Endothelial cell of umbilical vein (primary cell): ENCODE measurements around the gene RAP1GAP. TPM values are rescaled to one million over a fixed set of nuclear protein-coding genes. Genes with fewer than 3 reads are reported as not detected.

Experiments
- BruUV-seq: library from RNA; stranded (reverse); fragments of 400-500 nt; replicated peaks from 2 replicates; lab custom pipeline; 2021; lab: Mats Ljungman, UMichigan
- CTCF ChIA-PET: fragments of 300-600, 350-600 bp; sonication (Branson Sonifier 250); formaldehyde crosslinking; loops from one replicate; lab custom pipeline; 2021; ENCODE audit warnings: antibody characterized with exemption, inconsistent platforms; lab: Charles Lee
- POLR2A ChIA-PET: fragments of 300-600, 350-600 bp; sonication (Branson Sonifier 250); formaldehyde crosslinking; loops from one replicate; lab custom pipeline; 2021; ENCODE audit warnings: antibody characterized with exemption, inconsistent platforms; lab: Charles Lee
- DNase-seq: peaks from one replicate; pipeline ENCODE4 v3.0.0-alpha.2; 2011; ENCODE audit warnings: low read depth, low spot score
- FAIRE-seq: peaks from 2 replicates; lab custom pipeline; 2011; peaks lifted over from hg19 to GRCh38; lab: Jason Lieb, UNC
- H2AFZ ChIP-seq: 2 replicates; pipeline ENCODE4 v1.6.0; 2012; ENCODE audit warnings: low read depth, low read length, control low read depth, inconsistent platforms
- H3K27ac ChIP-seq: 2 replicates; pipeline ENCODE4 v1.5.1; 2011; ENCODE audit warnings: low read depth, mild to moderate bottlenecking, control low read depth, low read length, moderate library complexity; ENCODE audit not compliant: insufficient read depth
- H3K27me3 ChIP-seq, 2 experiments: 2 replicates each; pipeline versions ENCODE4 v1.6.0 to v1.6.1; 2011; ENCODE audit warnings: low read length in 2 of 2, mixed read lengths in 1 of 2; ENCODE audit not compliant: control insufficient read depth in 2 of 2, insufficient read depth in 2 of 2
- H3K36me3 ChIP-seq, 2 experiments: 2 replicates in 1 of 2; 3 replicates in 1 of 2; pipeline ENCODE4 v1.5.1; 2011; ENCODE audit warnings: low read length in 2 of 2, mild to moderate bottlenecking in 1 of 2, moderate library complexity in 1 of 2; ENCODE audit not compliant: control insufficient read depth in 2 of 2, insufficient read depth in 2 of 2; ENCODE audit errors: extremely low read depth in 1 of 2
- H3K4me1 ChIP-seq: 3 replicates; pipeline ENCODE4 v1.5.1; 2011; ENCODE audit warnings: mild to moderate bottlenecking, low read length; ENCODE audit not compliant: control insufficient read depth, insufficient read depth; ENCODE audit errors: extremely low read depth
- H3K4me2 ChIP-seq: 2 replicates; pipeline ENCODE4 v1.6.1; 2011; ENCODE audit warnings: low read length, control low read depth, mixed read lengths; ENCODE audit not compliant: insufficient read depth
- H3K4me3 ChIP-seq, 3 experiments: fragments of 200-600 bp in 1 of 3; sonication (generic), shearing (Covaris generic) in 1 of 3; replicated peaks in 1 of 3; 2 replicates each; pipeline ENCODE4 v1.5.1; 2011 to 2016; ENCODE audit warnings: control low read depth in 3 of 3, low read length in 3 of 3, mild to moderate bottlenecking in 2 of 3, inconsistent platforms in 1 of 3, low read depth in 1 of 3, moderate library complexity in 1 of 3; ENCODE audit not compliant: insufficient read depth in 1 of 3
- H3K79me2 ChIP-seq: 2 replicates; pipeline ENCODE4 v1.6.0; 2012; ENCODE audit warnings: low read length, inconsistent platforms; ENCODE audit not compliant: control insufficient read depth, insufficient read depth
- H3K9ac ChIP-seq: replicated peaks from 2 replicates; pipeline ENCODE3; 2011; ENCODE audit warnings: low read length, control low read depth; ENCODE audit not compliant: insufficient read depth; ENCODE audit errors: extremely low read depth
- H3K9me1 ChIP-seq: replicated peaks from 3 replicates; pipeline ENCODE4 v1.6.0; 2011; ENCODE audit warnings: mild to moderate bottlenecking, low read length; ENCODE audit not compliant: control insufficient read depth, insufficient read depth; ENCODE audit errors: extremely low read depth
- H3K9me3 ChIP-seq: replicated peaks from 2 replicates; pipeline ENCODE4 v1.5.1; 2012; ENCODE audit warnings: low read length, inconsistent platforms; ENCODE audit not compliant: control insufficient read depth, insufficient read depth
- H4K20me1 ChIP-seq: replicated peaks from 2 replicates; pipeline ENCODE3; 2011; ENCODE audit warnings: mild to moderate bottlenecking, low read length; ENCODE audit not compliant: control insufficient read depth, insufficient read depth; ENCODE audit errors: extremely low read depth
- EZH2 ChIP-seq: IDR thresholded peaks from 2 replicates; pipeline ENCODE4 v1.6.1; 2012; ENCODE audit warnings: borderline replicate concordance, low read depth, mild to moderate bottlenecking, moderate library complexity, low read length, inconsistent platforms; ENCODE audit not compliant: severe bottlenecking
- FOS ChIP-seq: IDR thresholded peaks from 2 replicates; pipeline ENCODE4 v1.6.1; 2011; ENCODE audit warnings: mild to moderate bottlenecking, low read length, moderate library complexity, borderline replicate concordance; ENCODE audit not compliant: insufficient read depth
- GATA2 ChIP-seq: IDR thresholded peaks from 2 replicates; pipeline ENCODE4 v1.7.0; 2011; ENCODE audit warnings: low read depth, mild to moderate bottlenecking, moderate library complexity, mixed read lengths, low read length; ENCODE audit not compliant: insufficient read length, insufficient read depth
- JUN ChIP-seq: IDR thresholded peaks from 2 replicates; pipeline ENCODE4 v1.6.1; 2011; ENCODE audit warnings: borderline replicate concordance, low read depth; ENCODE audit not compliant: insufficient read length, insufficient read depth
- MYC ChIP-seq: IDR thresholded peaks from one replicate; pipeline ENCODE4 v1.6.1; 2011; ENCODE audit warnings: mild to moderate bottlenecking, low read depth, low read length
- POLR2A ChIP-seq: IDR thresholded peaks from 2 replicates; pipeline ENCODE4 v1.6.1; 2012; ENCODE audit warnings: low read depth, mild to moderate bottlenecking, control low read depth, low read length
- POLR2AphosphoS5 ChIP-seq: IDR thresholded peaks from 2 replicates; pipeline ENCODE4 v1.6.1; 2012; ENCODE audit warnings: low read depth, mild to moderate bottlenecking, control low read depth, low read length, moderate library complexity; ENCODE audit not compliant: insufficient read depth
- dilution Hi-C: fragments of 300-500 bp; cut with MboI; formaldehyde crosslinking; loops from one replicate; pipeline ENCODE4 v1.15.0; 2019; ENCODE audit warnings: low sequenced_read_pairs; ENCODE audit not compliant: extremely low pct_ligation_motif_present
- intact Hi-C: fragments of 100-400 bp; cut with micrococcal nuclease; formaldehyde crosslinking; loops from one replicate; pipeline ENCODE4 v1.10.0; 2022
- polyA plus RNA-seq, 4 experiments: library from polyadenylated mRNA; depleted of rRNA in 3 of 4; stranded (reverse) in 3 of 4; unstranded in 1 of 4; fragments of >200 nt; gene quantifications; 2 replicates each; pipeline versions ENCODE4 v1.2.1 to v1.2.3, GENCODE V29; 2011 to 2012; ENCODE audit warnings: missing spikeins in 1 of 4
- total RNA-seq: library from RNA; stranded (reverse); gene quantifications from 2 replicates; pipeline ENCODE4 v1.2.3, GENCODE V29; 2021
- TF ChIP-seq, protein P1 (sequence below), 2 donors: IDR thresholded peaks; 1 replicate in 1 of 2; 2 replicates in 1 of 2; pipeline ENCODE4 v1.5.1; 2011; ENCODE audit warnings: low read length in 2 of 2, mild to moderate bottlenecking in 2 of 2, moderate library complexity in 2 of 2, control low read depth in 1 of 2, inconsistent platforms in 1 of 2, low read depth in 1 of 2; ENCODE audit not compliant: insufficient read depth in 1 of 2; ENCODE audit errors: extremely low read depth in 1 of 2
- TF ChIP-seq, protein P2 (sequence below): IDR thresholded peaks from 2 replicates; pipeline ENCODE4 v1.6.1; 2011; ENCODE audit not compliant: insufficient read depth, insufficient read length

The RAP1GAP gene
- total and polyA plus RNA-seq, 2 donors (not counting 3 experiments of a cell fraction or from before 2014, with no cell fraction given): 0.07 to 0.20 TPM

DNA sequence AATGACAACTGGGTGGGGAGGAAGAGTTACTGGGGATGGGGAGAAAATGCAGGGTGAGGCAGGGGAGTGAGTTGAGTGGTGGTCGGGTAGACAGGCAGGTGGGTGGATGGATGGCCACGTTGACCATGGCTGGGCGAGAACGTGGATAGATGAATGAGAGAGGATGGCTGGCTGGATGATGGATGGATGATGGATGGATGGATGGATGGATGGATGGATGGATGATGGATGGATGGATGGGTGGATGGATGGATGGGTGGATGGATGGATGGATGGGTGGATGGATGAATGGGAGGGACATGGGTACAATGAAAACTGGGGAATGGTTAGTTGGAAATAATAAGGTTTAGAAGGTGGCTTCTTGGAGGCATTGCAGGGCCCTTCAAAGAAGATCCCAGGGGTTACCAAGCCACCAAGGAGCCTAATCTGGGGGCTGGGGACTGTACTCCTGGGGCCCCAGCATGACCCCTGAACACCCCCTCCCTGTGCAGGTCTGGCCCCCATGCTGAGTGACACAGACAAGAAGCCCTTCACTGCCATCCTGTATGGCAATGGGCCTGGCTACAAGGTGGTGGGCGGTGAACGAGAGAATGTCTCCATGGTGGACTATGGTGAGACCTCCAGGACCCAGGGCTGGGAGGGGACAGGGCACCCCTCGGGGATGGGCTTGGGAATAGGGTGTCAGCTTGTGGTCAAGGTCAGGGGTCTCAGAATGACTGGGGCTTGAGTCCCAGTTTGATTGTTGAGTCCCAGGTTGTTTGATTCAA, 92.9 kb downstream of the RAP1GAP start:
- intact Hi-C loops: loop anchor here (10.0 kb wide), 1 partner anchor 321 kb away; no protein-coding TSS in a partner anchor
- H3K4me1 ChIP-seq: peaks cover 17% of the 10 kb centered on the region
- H3K9me3 ChIP-seq: no peaks in the 10 kb centered on the region
- no peak overlapping the region for H3K9ac ChIP-seq
- peaks cover 0 to 7% of the 10 kb centered on the region in 2 experiments for H3K27me3 ChIP-seq
- no peaks in the 10 kb centered on the region for H3K9me1 ChIP-seq
- no peaks in the 10 kb centered on the region for H3K36me3 ChIP-seq
- CTCF ChIA-PET: no interaction called here
- no peak overlapping the region for H3K27ac ChIP-seq
- no peak overlapping the region for H3K4me3 ChIP-seq
- no peaks in the 10 kb centered on the region for H4K20me1 ChIP-seq
- DNase-seq (no peak), FAIRE-seq (no peak)
- BruUV-seq: no TSS peak
- H2AFZ ChIP-seq: no peak overlapping the region
- dilution Hi-C loops: no loop called here
- H3K79me2 ChIP-seq: no peaks in the 10 kb centered on the region
- POLR2A ChIA-PET: no interaction called here
- TF ChIP-seq, protein P1, sequence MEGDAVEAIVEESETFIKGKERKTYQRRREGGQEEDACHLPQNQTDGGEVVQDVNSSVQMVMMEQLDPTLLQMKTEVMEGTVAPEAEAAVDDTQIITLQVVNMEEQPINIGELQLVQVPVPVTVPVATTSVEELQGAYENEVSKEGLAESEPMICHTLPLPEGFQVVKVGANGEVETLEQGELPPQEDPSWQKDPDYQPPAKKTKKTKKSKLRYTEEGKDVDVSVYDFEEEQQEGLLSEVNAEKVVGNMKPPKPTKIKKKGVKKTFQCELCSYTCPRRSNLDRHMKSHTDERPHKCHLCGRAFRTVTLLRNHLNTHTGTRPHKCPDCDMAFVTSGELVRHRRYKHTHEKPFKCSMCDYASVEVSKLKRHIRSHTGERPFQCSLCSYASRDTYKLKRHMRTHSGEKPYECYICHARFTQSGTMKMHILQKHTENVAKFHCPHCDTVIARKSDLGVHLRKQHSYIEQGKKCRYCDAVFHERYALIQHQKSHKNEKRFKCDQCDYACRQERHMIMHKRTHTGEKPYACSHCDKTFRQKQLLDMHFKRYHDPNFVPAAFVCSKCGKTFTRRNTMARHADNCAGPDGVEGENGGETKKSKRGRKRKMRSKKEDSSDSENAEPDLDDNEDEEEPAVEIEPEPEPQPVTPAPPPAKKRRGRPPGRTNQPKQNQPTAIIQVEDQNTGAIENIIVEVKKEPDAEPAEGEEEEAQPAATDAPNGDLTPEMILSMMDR (IDR thresholded peaks at IDR 0.05; ENCODE audit: extremely low read depth in 1 of 2, insufficient read depth in 1 of 2, low read depth in 1 of 2, low read length in 2 of 2): no peak
- TF ChIP-seq MYC (no peak), POLR2AphosphoS5 (no peak), POLR2A (no peak), FOS (no peak), GATA2 (no peak), EZH2 (no peak), JUN (no peak)
- TF ChIP-seq, protein P2, sequence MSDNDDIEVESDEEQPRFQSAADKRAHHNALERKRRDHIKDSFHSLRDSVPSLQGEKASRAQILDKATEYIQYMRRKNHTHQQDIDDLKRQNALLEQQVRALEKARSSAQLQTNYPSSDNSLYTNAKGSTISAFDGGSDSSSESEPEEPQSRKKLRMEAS: no peak
- H3K4me2 ChIP-seq: no peak overlapping the region
